ENCODE measurements around the gene ATP2C2. TPM values are rescaled to one million over a fixed set of nuclear protein-coding genes. Genes with fewer than 3 reads are reported as not detected.

The ATP2C2 gene
- total and polyA plus RNA-seq, 2 of the 8 experiments (the other 6 are each of a cell fraction or from before 2014, with no cell fraction given): 1.2 to 2.8 TPM

- Histone ChIP-seq H2BK20ac (ENCODE audit: low read length) (no peak overlapping the region), H3K4me3 (ENCODE audit: extremely low read depth in 1 of 4, insufficient read depth in 2 of 4, low read depth in 3 of 4, low read length in 4 of 4) (no peak overlapping the region), H3K23me2 (ENCODE audit: low read depth, low read length) (no peaks in the 10 kb centered on the region), H3K79me1 (ENCODE audit: low read depth, low read length) (no peaks in the 10 kb centered on the region), H4K5ac (ENCODE audit: insufficient read length, low read depth, low read length) (no peak overlapping the region), H3K14ac (ENCODE audit: insufficient read length) (no peak overlapping the region), H2AK5ac (ENCODE audit: low read depth, low read length) (no peak overlapping the region), H3K9me3 (ENCODE audit: insufficient read depth in 2 of 2, low read depth in 1 of 2, low read length in 1 of 2) (no peaks in the 10 kb centered on the region), H2AFZ (ENCODE audit: low read length) (no peak overlapping the region), H2BK12ac (ENCODE audit: low read depth, low read length) (no peak overlapping the region), H4K91ac (replicated peaks; ENCODE audit: insufficient read length, low read length) (no peak overlapping the region), H3K23ac (ENCODE audit: insufficient read length) (no peak overlapping the region), H3K9ac (replicated peaks in 1 of 4; ENCODE audit: extremely low read depth in 1 of 4, low read depth in 3 of 4, low read length in 3 of 4) (no peak overlapping the region), H2BK5ac (ENCODE audit: low read depth, low read length) (no peak overlapping the region), H3K36me3 (ENCODE audit: control insufficient read depth in 2 of 4, insufficient read depth in 4 of 4, low read length in 3 of 4) (no peaks in the 10 kb centered on the region), H2BK120ac (replicated peaks; ENCODE audit: low read depth, low read length) (no peak overlapping the region), H3K79me2 (ENCODE audit: control insufficient read depth in 1 of 2, insufficient read depth in 2 of 2, low read length in 2 of 2) (no peaks in the 10 kb centered on the region), H2BK15ac (ENCODE audit: low read length) (no peak overlapping the region), H3K4me2 (ENCODE audit: insufficient read depth in 1 of 2, low read depth in 2 of 2, low read length in 2 of 2) (no peak overlapping the region), H4K8ac (ENCODE audit: extremely low read depth, insufficient read depth, low read length) (no peak overlapping the region), H3K56ac (replicated peaks; ENCODE audit: insufficient read length, low read depth, low read length) (no peak overlapping the region), H3K18ac (ENCODE audit: extremely low read depth, low read length) (no peak overlapping the region), H4K20me1 (replicated peaks in 1 of 2; ENCODE audit: control insufficient read depth in 1 of 2, insufficient read depth in 2 of 2, low read length in 2 of 2) (no peaks in the 10 kb centered on the region), H3K27ac (ENCODE audit: low read depth, low read length) (no peak overlapping the region), H3K27me3 (replicated peaks in 1 of 4; ENCODE audit: control insufficient read depth in 3 of 4, extremely low read depth in 1 of 4, insufficient read depth in 3 of 4, low read length in 3 of 4) (no peaks in the 10 kb centered on the region), H3K4me1 (replicated peaks in 1 of 4; ENCODE audit: control insufficient read depth in 3 of 4, insufficient read depth in 4 of 4, low read length in 3 of 4) (no peaks in the 10 kb centered on the region; a peak in 1 of 7 replicates), H3K4ac (replicated peaks; ENCODE audit: insufficient read length, low read depth, low read length) (no peak overlapping the region)
- WGBS, 2 experiments (ENCODE audit: extremely low coverage in 1 of 2, insufficient coverage in 1 of 2, insufficient read length in 1 of 2, insufficient replicate concordance in 2 of 2, low coverage in 1 of 2, low lambda C conversion rate in 2 of 2, missing lambda C conversion rate in 1 of 2): 84% methylated on average over 16 of the region's 17 CpGs; no CpG with 5 or more reads in 1 of the 2 experiments
- no peak for TF ChIP-seq GTF2F1 (IDR thresholded peaks at IDR 0.05; ENCODE audit: borderline replicate concordance, low read depth, low read length)
- no peak for TF ChIP-seq ATF2 (IDR thresholded peaks at IDR 0.05; ENCODE audit: low read length)
- TF ChIP-seq E2F6 (IDR thresholded peaks at IDR 0.05): no peak
- TF ChIP-seq SP1 (IDR thresholded peaks at IDR 0.05; ENCODE audit: low read depth, low read length): no peak
- TF ChIP-seq MAX (IDR thresholded peaks at IDR 0.05): no peak
- no peak for TF ChIP-seq SRF (IDR thresholded peaks at IDR 0.05; ENCODE audit: low read depth, low read length)
- TF ChIP-seq BACH1 (IDR thresholded peaks at IDR 0.05; ENCODE audit: low read length): no peak
- no peak for TF ChIP-seq EP300 (IDR thresholded peaks at IDR 0.05; ENCODE audit: borderline replicate concordance in 1 of 2, low read depth in 2 of 2, low read length in 2 of 2)
- no peak for TF ChIP-seq NRF1 (IDR thresholded peaks at IDR 0.05; ENCODE audit: low read depth, low read length)
- no peak for TF ChIP-seq EGR1 (IDR thresholded peaks at IDR 0.05; ENCODE audit: borderline replicate concordance, low read depth, low read length)
- TF ChIP-seq CTBP2 (IDR thresholded peaks at IDR 0.05; ENCODE audit: borderline replicate concordance, insufficient read depth, insufficient read length, low read length): no peak
- ChIA-PET POLR2A (ENCODE audit: partially characterized antibody) (interaction anchor here (0.6 kb wide), 1 partner anchor 9 kb away, joined by 3 read pairs; no protein-coding TSS in a partner anchor), CTCF (ENCODE audit: partially characterized antibody) (interaction anchor here (0.6 to 3.3 kb wide), 4 partner anchors 14 to 54 kb away, joined by 3 to 10 read pairs (median 3); no protein-coding TSS in a partner anchor)
- DNase-seq (ENCODE audit: low read depth in 1 of 2, low spot score in 2 of 2) (no peak), FAIRE-seq (no peak)
Measured at GRCh38 chr16:84451781-84452180, 83.4 kb downstream of the ATP2C2 start.

Measured in H1 (cell line).